ENCODE data around the gene PCDH15.
"Not testable (repeated sequence)": the region's sequence is repeated elsewhere in the genome, so short reads cannot be mapped to it uniquely, and the experiment has no call there.

Gene PCDH15

DNA sequence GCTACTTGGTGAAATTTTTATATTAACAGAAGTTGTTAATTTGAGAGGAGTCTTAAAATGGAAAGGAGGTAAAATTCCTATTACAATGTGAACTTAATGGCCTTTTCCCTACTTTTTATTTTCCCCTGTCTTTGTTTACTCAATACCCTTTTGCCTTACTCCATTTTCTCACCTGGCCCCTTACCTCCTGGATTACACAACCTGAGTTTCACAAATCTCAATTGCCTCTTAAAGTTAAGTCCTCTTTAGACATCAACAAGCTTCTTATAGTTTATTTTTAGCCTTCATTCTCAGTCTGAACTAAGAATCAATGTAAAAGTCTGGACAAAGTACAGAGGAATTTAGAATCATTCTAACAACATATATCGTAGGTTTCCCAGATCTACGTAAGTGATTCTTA lies 247.0 kb downstream of the PCDH15 start:
- no peak for DNase-seq (ENCODE audit: low spot score)

DNA sequence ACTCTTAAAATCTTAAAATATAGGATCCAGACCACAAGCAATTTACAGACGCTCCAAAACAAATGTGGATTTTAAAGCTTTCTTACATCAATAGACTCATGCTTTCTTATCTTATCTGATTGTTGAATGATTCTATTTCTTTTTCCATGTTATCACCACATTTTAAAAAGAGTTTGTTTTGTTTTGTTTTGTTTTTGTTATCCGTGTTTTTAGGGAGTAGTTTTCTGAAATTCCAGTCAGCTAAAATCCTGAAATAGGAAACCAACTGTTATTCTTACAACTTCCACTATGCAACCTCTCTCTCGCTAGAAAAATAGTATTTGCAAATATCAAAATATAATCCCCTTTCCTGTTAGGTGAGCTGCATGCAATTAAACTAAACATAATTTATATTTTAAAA lies 251.0 kb downstream of the PCDH15 start:
- no peak for DNase-seq (ENCODE audit: low spot score)

DNA sequence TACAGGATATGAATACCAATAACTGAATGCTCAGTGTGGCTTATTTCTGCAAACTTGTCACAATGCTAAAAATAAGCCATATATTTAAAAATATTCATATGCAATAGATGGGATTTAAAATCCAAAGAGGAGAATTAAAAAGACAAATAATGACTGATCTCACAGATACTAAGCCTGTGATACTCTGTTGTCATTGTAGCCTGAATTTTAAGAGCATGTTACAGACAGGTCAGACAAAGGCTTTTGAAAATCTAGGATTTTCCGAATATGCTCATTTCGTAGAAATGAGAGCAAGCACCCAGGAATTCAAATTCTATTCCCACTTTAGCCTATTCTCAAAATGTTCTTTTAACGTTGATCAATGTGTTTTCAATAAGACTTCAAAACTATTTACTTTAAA lies 269.7 kb downstream of the PCDH15 start:
- no peak for DNase-seq (ENCODE audit: low spot score)

DNA sequence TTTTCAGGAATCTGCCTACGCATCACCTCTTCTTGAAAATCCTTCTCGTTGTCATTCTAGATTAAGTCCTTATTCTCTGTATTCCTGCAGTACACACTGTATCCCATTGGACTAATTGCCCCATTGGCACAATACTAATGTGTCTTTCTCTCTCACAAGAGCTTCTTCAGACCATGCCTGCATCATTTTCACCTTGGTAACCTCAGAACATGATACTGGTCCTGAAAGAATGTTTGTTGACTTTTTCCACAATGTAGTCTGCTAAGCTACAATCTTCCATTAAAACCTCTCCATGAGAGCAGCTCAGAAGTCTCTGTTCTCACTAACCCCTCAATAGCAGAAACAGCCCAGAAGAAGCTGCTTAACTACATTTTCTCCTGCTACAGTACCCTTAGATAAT lies 270.7 kb downstream of the PCDH15 start:
- no peak for DNase-seq (ENCODE audit: low spot score)

DNA sequence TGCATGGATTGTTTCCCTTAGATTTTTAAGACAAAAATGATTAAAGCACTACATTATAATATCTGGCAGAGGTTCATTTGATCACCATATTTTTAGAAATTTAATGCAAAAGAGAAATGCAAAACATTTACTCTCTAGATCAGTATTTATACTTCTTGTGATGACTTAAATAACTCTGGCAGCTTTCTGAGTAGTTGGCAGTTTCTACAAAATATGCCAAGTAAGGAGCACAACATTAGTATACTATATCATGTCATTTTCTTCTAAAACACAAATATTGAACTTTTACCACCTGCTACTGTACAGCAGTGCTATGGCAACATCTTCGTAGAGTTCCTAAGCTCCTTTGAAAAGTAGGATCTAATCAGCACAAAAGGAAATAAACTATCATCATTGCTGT lies 275.2 kb downstream of the PCDH15 start:
- DNase-seq (ENCODE audit: low spot score), result no peak

DNA sequence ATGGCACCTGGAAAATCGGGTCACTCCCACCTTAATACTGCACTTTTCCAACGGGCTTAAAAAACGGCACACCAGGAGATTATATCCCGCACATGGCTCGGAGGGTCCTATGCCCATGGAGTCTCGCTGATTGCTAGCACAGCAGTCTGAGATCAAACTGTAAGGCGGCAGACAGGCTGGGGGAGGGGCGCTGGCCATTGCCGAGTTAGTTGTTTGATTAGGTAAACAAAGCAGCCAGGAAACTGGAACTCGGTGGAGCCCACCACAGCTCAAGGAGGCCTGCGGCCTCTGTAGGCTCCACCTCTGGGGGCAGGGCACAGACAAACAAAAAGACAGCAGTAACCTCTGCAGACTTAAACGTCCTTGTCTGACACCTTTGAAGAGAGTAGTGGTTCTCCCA lies 285.8 kb downstream of the PCDH15 start:
- DNase-seq (ENCODE audit: low spot score), result not testable (repeated sequence)

DNA sequence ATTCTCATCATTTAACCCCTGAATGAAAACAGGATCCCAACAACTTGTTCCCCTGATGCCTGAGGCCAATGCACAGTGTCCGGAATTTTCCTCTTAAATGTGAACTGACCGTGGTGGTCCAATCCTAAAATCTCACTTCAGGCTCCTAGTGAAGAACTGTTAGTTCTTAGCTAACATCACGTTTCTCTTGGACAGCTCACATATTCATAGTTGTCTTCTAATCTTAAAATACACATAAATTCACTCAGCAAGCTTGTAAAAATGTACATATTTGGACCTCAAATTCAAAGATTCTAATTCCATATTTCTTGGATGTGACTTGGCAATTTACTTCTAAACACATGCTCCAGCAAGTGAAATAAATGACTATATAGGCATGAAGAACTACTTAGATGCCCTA lies 297.2 kb downstream of the PCDH15 start:
- no peak for DNase-seq (ENCODE audit: low spot score)

DNA sequence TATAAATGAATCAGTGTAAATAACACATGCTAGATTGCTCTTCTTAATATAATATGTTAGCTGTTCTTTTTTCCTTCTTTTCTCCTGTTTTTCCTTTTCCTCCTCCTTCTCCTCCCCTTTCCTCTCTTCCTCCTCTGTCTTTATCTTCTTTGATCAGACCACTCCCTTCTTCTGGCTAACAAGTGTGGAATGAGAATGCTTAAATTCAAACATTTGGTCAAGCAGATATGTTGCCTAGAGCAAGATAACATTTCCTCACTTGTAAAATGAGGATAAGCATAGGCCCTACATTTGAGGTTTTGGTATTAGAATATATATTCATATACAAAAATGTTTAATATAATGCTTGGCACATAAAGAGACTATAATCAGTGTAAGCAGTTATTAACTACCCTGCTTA lies 299.1 kb downstream of the PCDH15 start:
- no peak for DNase-seq (ENCODE audit: low spot score)

DNA sequence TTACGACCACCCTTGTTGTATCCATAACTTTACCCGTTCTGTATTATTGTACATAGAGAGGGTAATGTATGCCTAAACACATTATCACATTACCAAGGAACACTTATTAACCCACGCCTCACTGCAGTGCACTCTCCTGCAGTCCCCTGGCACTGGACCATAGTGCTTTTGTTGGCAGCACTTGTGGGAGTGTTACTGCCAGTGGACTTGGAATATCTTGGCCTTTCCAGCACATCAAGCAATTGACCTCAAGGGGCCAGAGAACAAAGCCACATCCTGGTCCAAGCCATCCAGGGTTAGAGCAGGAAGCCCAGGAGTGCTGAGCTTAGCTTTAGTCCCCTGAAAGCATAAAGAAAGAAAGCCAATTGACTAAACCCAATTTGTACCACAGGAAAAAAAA lies 304.2 kb downstream of the PCDH15 start:
- no peak for DNase-seq (ENCODE audit: low spot score)

DNA sequence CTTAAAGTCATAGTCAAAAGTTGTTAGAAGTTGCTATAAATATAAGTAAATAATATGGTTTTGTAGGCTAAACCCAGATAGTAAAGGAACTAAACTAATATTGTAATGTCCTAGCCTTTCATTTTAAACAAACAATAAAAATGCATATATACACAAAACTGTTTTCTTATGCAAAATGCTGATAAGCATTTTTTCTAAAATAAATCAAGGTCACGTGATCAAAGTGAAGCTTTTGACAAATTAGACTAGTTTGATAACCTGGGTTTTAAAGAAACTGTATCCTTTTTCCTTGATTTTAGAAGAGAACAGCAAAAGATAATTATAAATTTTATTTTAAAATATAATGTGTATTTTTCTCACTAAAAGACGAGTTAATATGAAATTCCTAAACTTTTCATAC lies 313.3 kb downstream of the PCDH15 start:
- DNase-seq (ENCODE audit: low spot score), result no peak

DNA sequence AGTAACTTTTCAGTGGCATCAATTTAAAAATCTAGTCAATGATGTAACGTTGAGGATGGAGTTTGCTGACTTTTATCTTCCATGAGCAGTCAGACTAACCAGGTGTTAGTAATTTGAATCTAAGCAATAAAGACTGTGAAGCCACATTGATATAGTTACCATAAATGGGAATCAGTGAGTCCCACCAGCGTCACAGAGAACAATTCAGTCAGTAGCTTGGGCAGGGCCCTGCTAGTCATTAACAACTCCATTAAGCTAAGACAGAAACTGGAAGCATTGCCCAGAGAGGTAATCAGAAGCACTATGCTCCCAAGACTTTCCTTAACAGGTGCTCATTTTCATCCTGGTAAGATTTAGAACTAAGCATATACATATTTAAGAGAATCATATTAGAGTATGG lies 315.1 kb downstream of the PCDH15 start:
- DNase-seq (ENCODE audit: low spot score), result no peak

DNA sequence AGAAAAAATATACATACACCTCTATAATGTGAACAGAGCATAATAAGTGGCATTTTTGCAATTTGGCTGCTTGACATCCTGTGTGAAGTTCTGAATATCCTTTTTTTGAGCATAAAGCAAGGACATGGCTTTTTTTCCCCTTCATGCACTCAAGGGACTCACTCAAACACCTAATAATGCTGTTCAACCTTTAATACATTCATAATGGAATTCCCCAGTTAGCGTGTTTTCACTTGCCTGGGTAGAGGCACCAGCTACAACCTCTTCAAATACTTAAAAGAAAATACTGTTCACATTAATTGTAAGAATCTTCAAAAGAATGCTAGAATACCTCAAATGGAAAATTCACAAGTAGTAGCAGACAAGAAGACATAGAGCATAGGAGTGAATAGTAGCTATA lies 316.8 kb downstream of the PCDH15 start:
- no peak for DNase-seq (ENCODE audit: low spot score)

DNA sequence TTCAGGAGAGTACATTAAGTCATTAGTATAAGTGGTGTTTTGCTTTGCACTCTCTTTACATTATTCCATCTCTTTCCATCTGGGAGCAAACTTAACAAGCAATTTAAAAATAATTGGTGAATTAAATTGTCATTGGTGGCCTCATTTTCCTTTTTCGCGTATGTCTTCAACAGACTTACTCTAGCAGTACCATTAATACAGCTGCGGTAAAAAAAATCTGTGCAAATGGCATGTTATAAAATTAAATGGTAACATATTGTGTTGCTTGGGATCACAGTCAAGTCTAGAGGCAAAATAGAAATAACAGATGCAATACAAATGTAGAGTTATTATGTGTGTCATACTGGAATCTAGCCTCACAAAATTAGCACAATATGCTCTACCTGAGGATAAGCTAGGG lies 322.4 kb downstream of the PCDH15 start:
- no peak for DNase-seq (ENCODE audit: low spot score)

DNA sequence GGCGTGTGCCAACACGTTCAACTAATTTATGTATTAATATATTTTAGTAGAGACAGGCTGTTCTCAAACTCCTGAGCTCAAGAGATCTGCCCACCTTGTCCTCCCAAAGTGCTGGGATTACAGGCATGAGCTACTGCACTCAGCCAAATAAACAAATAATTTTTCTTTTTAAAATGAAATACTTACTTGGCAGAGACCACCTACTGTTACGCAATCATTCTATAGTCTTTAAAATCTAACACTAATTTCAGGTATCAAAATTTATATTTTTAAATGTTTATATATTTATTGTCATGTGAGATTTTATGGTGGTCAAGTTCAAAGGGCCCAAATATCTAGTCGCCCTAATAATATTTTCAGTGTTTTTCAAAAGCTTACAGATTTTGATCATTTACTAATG lies 323.3 kb downstream of the PCDH15 start:
- no peak for DNase-seq (ENCODE audit: low spot score)

DNA sequence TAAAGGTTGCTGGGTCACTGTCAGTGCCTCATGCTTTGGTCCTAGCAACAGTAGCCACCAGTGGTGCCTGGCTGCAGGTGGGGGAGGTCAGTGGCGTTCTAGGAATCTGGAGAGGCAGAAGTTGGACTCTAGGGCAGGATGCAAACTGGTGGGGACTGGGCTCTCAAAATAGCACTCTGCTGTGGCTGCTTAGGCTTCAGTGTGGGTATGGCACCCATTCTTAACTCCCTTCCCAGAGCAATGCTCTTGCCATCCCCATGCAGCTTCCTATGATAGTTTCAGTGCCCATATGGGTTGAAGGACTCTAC lies 330.8 kb downstream of the PCDH15 start:
- no peak for DNase-seq (ENCODE audit: low spot score)

DNA sequence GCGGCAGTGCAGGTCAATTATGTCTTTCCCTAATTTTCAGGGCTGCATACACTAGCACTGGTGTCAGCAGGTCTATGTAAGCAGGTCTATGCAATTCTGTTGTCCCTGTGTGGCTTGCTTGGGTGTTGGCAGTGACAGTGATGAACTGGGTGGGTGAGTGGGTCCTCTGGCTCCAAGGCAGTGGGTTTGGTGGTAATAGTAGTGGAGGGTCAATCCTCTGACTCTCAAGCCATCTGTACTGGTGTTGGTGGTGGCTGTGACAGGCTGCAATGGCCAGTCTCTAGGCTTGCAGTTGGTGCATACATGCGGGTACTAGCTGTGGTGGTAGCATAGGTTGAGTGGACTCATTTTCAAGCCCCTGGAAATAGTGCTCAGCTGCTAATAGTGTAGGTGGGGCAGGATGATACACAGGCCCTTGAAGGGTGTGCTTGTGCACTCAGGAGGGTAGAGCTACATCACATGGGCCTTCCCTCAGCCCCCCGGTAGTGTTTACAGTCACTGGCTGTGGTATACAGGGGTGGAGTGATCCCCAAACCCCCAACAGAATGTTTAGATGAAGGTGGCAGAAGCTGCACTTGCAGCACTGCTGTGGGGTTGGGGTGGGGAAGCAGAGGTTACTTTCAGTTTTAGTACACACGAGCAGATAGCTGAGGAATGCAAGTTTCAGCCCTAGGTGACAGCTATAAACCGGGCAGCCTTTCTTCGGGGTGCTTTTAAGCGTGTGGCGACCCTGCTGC lies 331.3 kb downstream of the PCDH15 start:
- DNase-seq (ENCODE audit: low spot score), result no peak

DNA sequence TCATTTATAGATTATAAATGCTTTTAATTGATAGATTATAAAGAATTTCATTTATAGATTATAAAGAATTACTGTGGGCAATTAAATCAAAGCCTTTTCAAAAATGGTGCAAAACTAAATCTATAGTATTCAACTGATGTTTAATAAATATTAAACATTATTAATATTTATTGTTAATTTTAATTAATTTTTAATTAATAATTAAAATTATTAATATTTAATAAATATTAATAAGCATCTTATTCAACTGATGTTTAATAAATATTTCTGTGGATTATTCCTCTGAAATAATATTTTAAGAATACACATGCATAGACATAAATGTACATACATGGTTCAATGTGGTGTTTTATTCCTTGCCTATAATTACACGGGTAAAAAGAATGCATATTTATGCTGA lies 346.8 kb downstream of the PCDH15 start:
- DNase-seq (ENCODE audit: low spot score), result no peak

DNA sequence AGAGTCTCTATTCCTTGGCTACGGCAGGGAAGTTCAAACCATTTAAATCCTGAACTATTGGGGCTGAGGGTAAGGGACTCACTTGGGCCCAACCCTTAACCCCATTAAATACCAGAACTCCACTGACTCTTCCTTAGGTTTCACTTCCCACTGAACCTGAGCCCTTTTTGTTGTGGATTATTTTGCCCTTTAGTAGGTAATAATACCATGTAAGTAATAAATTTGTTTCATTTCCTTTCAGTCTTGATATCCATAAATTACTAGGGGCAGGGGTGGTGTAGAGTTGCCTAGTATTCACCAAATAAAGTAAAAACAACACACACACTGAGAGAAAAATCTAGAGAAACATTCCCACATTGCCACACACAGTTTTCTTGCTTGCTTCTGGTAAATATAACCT lies 352.0 kb downstream of the PCDH15 start:
- DNase-seq (ENCODE audit: low spot score), result no peak

DNA sequence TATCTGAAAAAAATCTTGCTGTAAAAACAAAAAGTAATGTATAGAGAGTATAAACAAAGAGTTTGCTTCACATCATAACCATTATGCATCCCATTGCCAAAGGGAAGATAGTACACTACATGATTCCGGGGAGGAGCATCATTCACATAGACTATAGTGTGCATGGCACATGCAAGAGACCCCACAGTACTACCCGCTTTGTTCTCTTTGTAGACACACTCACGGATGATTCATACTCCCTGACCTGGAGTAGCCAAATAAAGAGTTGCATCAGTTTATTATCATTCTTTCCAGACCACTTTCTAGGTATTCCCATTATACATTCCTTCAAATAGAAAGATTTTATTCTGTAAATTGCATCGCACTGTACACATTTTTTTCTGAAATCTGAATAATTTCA lies 356.9 kb downstream of the PCDH15 start:
- DNase-seq (ENCODE audit: low spot score), result no peak

DNA sequence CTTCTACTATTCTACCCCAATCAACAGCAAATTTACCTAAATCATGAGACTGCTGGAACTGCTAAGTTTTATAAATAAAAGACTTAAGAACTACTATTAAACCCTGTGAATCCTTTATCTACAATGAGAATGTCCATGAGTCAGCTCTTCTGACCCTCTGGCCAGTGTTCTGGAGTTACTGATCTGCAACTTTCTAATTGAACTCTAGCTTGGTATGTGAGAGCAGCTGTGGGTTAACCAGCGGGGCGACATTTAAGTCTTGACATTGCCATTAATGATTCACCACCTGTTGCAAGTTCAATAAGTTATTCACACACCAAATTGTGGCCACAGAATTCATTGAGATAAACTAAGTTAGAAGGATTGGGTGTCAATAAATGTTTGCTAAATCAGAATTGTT lies 359.8 kb downstream of the PCDH15 start:
- no peak for DNase-seq (ENCODE audit: low spot score)

DNA sequence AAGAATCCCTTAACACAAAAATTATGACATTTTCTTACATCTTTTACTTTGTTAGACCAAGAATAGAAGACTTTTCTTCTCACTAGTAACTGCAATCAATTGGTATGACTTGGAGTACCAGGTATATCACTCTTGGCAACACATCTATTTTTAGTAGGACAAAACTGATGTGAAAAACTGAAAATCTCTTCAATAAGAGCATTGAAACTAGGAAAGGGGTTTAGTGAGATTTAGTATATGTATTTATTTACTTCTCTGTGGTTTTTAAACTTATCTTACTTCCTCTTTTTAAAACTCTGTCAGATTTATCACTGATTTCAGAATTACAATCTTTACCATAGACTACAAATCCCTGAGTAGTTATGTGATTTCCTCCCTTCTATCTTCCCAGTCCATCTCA lies 366.2 kb downstream of the PCDH15 start:
- DNase-seq (ENCODE audit: low spot score), result no peak

DNA sequence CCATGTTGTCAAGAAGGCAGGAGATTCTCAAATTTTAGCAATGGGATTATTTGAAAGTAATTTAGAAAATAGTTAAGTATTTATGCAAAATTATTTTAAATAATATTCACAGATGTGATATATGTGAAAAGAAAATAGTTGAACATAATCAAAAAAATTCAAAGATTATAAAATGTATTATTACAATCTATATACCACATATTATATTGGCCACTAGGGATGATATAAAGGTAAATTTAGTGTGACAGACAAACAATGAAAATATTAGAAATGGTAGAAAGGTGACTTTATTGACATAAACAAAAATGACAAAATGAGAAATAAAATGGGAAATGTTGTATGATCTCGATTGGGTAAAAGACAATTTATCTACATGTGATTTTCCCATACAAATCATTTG lies 385.5 kb downstream of the PCDH15 start:
- no peak for DNase-seq (ENCODE audit: low spot score)

DNA sequence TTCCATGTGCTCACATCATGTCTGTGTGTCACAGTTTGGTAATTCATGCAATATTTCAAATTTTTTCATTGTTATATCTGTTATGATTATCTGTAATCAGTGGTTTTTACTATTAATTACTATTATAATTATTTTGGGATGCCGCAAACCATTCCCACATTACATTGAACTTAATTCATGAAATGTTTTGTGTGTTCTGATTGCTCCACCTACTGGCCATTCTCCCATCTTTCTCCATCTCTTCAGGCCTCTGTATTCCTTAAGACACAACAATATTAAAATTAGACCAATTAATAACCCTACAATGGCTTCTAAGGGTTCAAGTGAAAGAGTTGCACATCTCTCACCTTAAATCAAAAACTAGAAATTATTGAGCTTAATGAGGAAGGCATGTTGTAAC lies 398.5 kb downstream of the PCDH15 start:
- DNase-seq (ENCODE audit: low spot score), result no peak

DNA sequence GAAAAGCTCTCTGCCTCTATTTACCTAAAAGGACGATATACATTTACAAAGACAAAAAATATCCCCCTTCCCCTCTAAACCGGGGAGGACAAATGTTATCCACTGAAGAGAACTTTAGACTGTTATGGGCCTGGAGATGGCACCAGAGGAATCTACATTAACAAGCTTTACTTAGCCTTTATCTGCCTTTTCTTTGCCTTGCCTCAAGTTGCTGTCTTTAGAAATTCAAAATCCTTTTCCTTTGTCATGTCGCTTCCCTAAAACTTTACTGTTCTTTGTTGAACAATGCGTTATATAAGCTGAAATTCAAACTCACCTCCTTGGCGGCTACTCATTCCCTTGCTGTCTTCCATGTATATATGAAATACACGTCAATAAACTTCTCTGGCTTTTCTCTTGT lies 405.0 kb downstream of the PCDH15 start:
- no peak for DNase-seq (ENCODE audit: low spot score)

DNA sequence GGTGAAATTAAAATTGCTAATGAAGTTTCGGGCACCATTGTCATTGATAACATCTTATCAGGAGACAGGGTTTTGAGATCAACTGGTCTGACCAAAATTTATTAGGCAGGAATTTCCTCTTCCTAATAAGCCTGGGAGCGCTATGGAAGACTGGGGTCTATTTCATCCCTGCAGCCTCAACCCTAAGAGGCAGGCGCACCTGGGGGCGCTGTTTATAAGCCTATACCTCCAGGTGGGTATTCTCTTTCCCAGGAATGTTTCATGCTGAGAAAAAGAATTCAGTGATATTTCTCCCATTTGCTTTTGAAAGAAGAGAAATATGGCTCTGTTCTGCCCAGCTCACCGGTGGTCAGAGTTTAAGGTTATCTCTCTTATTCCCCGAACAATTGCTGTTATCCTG lies 406.4 kb downstream of the PCDH15 start:
- not testable (repeated sequence) for DNase-seq (ENCODE audit: low spot score)

Measured in activated CD4-positive, alpha-beta T cell treated with anti-CD3 and anti-CD28 coated beads, Interleukin-2, Interleukin-4, amounts not matched to agents 100 ng/mL and 50 ng/mL, durations not matched to agents 16 hours and 8 hours (primary cell).